ACC112 (cell line): Measurements from ENCODE around the gene IL21.
"Not testable (repeated sequence)": the region's sequence is repeated elsewhere in the genome, so short reads cannot be mapped to it uniquely, and the experiment has no call there.

Experiments used
- H2AFZ ChIP-seq: fragments of 200-600 bp; sonication (generic); one replicate; pipeline ENCODE4 v1.6.0; 2017; ENCODE audit warnings: antibody characterized with exemption, low read length; ENCODE audit not compliant: unreplicated experiment
- H3K27ac ChIP-seq: fragments of 200-600 bp; sonication (generic); 2 replicates; pipeline ENCODE4 v1.5.1; 2014; ENCODE audit warnings: low read depth, mild to moderate bottlenecking, antibody characterized with exemption, low read length, moderate library complexity
- H3K27me3 ChIP-seq: fragments of 200-600 bp; sonication (generic); 2 replicates; pipeline ENCODE4 v1.6.1; 2014; ENCODE audit warnings: mild to moderate bottlenecking, antibody characterized with exemption, low read length, moderate library complexity, mixed read lengths; ENCODE audit not compliant: insufficient read depth
- H3K36me3 ChIP-seq: fragments of 200-600 bp; sonication (generic); 2 replicates; pipeline ENCODE4 v1.6.1; 2016; ENCODE audit warnings: mild to moderate bottlenecking, antibody characterized with exemption, low read length, moderate library complexity, mixed read lengths; ENCODE audit not compliant: insufficient read depth
- H3K4me1 ChIP-seq: fragments of 200-600 bp; sonication (generic); one replicate; pipeline ENCODE4 v1.6.1; 2016; ENCODE audit warnings: low read length, mixed read lengths; ENCODE audit not compliant: insufficient read depth, unreplicated experiment, control insufficient read depth
- H3K4me3 ChIP-seq: fragments of 200-600 bp; sonication (generic); 2 replicates; pipeline ENCODE4 v1.5.1; 2014; ENCODE audit warnings: mild to moderate bottlenecking, low read depth, low read length
- H3K79me2 ChIP-seq: fragments of 200-600 bp; sonication (generic); one replicate; pipeline ENCODE4 v1.6.0; 2016; ENCODE audit warnings: low read length; ENCODE audit not compliant: control insufficient read depth, unreplicated experiment, insufficient read depth

Gene IL21

DNA sequence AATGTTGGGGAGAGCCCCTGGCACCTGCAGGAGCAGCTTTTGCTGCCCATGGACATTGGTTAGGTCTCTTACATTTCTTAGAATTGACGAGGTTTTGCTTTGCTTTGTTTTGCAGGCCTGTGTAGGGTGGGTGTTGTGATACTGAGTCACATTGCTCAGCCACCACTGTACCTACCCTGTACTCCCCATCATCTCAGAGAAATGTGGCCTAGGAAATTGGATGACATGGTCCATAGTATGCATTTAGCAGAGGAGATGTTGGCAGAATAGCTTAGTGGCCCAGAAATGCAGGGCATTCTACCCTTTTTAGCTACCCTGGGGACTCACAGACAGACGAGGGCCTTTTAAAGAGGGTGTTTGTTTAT is 43.7 kb downstream of the IL21 start:
- no peaks in the 10 kb centered on the region for H3K27me3 ChIP-seq
- no peaks in the 10 kb centered on the region for H3K36me3 ChIP-seq
- H3K27ac ChIP-seq, result no peak overlapping the region
- H3K4me3 ChIP-seq, result no peak overlapping the region
- no peaks in the 10 kb centered on the region for H3K4me1 ChIP-seq
- H2AFZ ChIP-seq, result no peak overlapping the region
- H3K79me2 ChIP-seq, result no peaks in the 10 kb centered on the region

DNA sequence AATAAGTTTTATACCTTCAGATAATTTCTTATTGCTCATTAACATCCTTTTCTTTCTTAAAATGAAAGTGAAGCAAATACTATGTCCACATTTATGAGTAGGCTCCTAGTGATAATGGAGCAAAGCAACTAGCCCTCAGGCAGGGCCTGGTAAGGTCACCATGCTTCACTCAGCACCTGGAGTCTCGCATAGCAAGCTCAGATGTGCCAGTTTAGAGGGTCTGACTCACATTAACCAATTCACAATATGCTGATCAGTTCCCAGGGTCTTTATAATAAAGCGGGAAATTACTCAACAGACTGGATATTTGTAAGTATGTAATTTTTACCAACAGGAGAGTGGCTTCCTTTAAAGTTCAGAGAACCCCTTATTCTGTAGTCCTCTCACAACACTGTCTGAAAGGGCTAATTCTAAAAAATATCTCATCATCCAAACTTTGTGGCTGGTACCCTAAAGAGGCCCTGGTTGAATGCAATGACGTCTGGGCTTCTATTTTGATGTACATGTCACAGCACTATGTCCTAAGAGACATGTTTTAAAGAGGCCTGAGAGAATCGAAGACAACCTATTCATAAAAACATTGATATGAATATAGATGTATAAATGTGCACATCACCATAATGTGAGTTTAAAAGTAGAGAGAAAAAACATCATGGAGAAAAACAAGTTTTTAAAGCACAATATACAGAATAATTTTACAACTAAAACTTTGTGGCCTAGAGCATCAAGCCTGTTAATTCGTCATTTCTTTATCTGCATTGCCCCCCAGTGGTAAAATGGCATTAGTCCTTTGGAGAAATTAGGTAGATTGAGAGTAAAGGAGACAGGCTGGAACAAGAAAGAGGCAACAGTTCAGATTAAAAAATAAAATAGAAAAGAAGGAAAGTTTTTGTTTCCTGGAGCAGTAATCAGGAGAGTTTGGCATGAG is 44.3 kb downstream of the IL21 start:
- H3K4me1 ChIP-seq, result no peaks in the 10 kb centered on the region

DNA sequence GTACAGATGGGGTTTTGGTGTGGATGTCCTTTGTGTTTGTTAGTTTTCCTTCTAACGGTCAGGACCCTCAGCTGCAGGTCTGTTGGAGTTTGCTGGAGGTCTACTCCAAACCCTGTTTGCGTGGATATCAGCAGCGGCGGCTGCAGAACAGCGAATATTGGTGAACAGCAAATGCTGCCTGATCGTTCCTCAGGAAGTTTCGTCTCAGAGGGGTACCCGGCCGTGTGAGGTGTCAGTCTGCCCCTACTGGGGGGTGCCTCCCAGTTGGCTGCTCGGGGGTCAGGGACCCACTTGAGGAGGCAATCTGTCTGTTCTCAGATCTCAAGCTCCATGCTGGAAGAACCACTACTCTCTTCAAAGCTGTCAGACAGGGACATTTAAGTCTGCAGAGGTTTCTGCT is 46.5 kb downstream of the IL21 start:
- not testable (repeated sequence) for H3K27me3 ChIP-seq, H3K4me3 ChIP-seq, H2AFZ ChIP-seq, H3K4me1 ChIP-seq, H3K27ac ChIP-seq, H3K79me2 ChIP-seq, H3K36me3 ChIP-seq

More for the DNA sequence above, 44.3 kb downstream of the IL21 start:
- Histone ChIP-seq H2AFZ (no peak overlapping the region), H3K4me3 (no peak overlapping the region), H3K27me3 (no peaks in the 10 kb centered on the region), H3K36me3 (no peaks in the 10 kb centered on the region), H3K27ac (no peak overlapping the region), H3K79me2 (no peaks in the 10 kb centered on the region)

DNA sequence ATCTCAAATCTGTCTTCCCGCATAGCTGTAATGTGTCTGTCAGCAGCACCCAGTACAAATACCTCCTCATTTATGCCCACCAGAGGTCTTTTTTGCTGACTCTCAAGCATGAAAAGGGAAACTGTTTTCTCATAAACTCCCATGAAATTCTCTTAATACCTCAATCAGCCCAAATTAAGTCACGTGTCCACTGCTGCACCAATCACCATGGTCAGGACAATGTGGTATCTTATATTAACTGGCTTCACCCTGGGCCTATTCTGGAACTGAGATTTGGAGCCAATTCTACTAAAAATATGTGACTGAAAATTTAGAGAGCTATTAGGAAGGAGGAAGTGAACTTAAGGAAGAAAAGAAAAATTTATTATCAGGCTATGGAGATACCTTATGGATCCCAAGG is 58.4 kb downstream of the IL21 start:
- Histone ChIP-seq H3K4me1 (no peaks in the 10 kb centered on the region), H2AFZ (no peak overlapping the region), H3K36me3 (no peaks in the 10 kb centered on the region), H3K27ac (no peak overlapping the region), H3K27me3 (no peaks in the 10 kb centered on the region), H3K79me2 (no peaks in the 10 kb centered on the region), H3K4me3 (no peak overlapping the region)
